Measurements from ENCODE around the gene MRPL18. TPM values are rescaled to one million over a fixed set of nuclear protein-coding genes. Genes with fewer than 3 reads are reported as not detected.
"Not testable (repeated sequence)": the region's sequence is repeated elsewhere in the genome, so short reads cannot be mapped to it uniquely, and the experiment has no call there.

Gene MRPL18
- 69.8 TPM for total RNA-seq
- long read RNA-seq, transcript MRPL18-201 (4 exons, 978 nt) = major isoform, 27 of 35 reads
- long read RNA-seq, partial matches to known transcripts = 1 of 35 reads
- long read RNA-seq, other reads (novel, unspliced or antisense) = 7 of 35 reads

DNA sequence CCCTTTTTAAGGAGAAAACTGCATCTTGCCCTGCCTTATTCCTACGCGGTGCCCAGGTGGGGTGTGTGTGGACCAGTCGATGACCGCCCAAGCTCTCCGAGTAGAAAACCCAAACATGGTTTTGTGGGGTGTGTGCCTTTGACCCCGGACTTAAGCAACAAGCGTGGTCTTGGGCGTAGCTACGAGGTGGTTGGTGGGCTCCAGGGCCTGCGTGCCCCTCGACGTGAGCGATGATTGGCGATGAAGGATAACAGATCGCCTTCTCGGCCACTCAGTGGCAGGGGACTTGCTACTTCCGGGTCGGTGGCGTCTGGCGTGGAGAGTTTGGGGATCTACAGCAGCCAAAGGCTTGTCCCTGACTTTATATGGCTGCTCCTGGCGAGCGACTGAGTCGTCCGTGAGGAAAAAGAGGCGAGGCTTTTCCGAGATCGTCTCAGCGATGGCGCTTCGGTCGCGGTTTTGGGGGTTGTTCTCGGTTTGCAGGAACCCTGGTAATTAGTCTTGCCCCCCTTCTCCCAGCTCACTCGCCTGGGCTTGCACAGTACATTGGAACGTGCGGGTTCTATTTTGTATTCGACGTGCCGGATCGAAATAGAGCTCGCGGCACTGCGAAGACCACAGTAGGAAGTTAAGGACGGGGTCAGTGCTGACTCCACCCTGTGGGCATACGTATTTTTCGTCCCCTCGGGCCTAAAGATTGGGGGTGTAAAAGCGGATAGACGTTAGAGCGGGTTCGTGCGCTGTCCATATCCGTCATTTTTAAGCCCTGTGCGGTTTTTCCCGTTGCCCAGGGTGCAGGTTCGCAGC lies at the start of gene MRPL18:
TSS of gene MRPL18 (plus strand) at position 319 of the 807 bp plus-strand sequence. CDS start at position 440, 121 bp downstream.
- DNase-seq (ENCODE audit: missing footprints) (peak; percentile 96), ATAC-seq (peak; percentile 94)
- intact Hi-C loops (cut with DNase I) = loop anchor here (1.0 kb wide), 1 partner anchor 96 kb away; no protein-coding TSS in a partner anchor

DNA sequence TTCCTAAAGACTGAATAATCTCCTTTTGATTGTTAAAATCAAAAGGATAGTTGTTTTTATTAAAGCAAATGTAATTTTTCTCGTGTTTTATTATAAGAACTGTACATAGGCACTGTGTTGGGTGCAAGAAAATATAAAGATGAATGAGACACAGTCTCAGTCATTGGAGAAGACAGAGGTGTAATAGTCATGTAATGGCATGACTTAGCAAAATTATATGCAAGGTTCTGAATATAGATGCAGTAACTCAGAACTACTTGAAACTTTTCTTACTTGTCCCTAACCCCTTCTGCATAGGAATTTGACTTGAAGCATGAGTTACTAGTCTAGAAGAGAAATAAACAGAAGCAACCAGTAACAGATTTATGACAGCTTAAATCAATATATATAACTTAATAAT lies 48.1 kb upstream of the MRPL18 start:
- DNase-seq (ENCODE audit: missing footprints) (no peak), ATAC-seq (no peak)
- intact Hi-C loops (cut with DNase I) = no loop called here

DNA sequence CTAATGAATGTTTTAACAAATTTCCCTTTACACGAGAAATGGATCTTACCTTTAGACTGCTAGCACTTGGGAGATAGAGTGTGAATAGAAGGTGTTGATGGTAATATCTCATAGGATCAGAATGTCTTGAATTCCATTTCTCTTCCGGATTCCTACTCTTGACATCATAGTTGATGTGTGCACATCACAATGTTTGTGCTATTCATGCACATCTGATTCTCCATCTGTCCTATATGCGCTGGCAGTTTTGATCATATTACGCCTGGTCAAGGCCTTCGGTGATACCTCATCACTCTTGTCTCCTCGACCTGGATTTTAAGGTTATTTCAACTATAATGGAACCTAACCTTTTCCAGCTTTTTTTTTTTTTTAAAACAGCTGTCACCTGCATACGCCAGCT lies 45.2 kb upstream of the MRPL18 start:
- no peak for DNase-seq (ENCODE audit: missing footprints)
- ATAC-seq = no peak
- intact Hi-C loops (cut with DNase I) = loop anchor here (5.0 kb wide), 1 partner anchor 53 kb away; the partner anchor contains the start of gene SOD2

DNA sequence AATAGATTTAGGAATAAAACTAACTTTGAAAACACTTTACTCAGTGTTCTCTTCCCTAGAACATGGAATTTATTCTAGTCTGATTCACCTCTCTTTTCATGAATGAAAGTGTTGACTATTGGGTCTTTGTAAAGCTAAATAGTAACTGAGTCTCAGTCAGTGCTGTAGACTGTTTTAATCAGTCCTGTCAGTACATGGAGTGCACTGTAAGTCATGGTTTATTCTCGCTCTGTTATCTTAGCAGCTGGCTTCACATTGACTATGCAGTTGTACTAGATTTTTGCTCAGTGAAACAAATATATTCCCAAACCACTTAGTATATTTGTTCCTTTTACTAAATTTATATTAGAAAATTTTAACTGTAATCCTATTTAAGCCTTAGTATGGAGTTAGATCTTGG lies 43.5 kb upstream of the MRPL18 start:
- intact Hi-C loops (cut with DNase I) = loop anchor here (1.0 to 5.0 kb wide), 2 partner anchors 15 to 54 kb away; partner anchors contain the start of gene SOD2
- ATAC-seq (peak; percentile 70), DNase-seq (ENCODE audit: missing footprints) (no peak)

DNA sequence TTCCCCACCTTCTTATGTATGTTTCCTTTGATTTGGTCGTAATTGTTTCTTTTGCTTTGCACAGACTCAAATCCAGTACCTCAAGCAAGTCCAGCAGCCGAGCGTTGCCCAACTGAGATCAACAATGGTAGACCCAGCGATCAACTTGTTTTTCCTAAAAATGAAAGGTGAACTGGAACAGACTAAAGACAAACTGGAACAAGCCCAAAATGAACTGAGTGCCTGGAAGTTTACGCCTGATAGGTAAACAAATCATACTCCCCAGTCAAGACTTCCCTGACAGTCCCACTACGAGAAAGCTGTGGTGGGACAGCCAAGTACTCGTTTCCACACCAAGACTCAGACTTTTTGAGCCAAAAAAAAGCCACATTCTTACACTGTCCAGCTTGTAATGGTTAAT lies 42.1 kb upstream of the MRPL18 start:
- DNase-seq (ENCODE audit: missing footprints); ATAC-seq: not testable (repeated sequence)
- intact Hi-C loops (cut with DNase I) = loop anchor here (5.0 kb wide), 1 partner anchor 56 kb away; the partner anchor contains the start of gene SOD2

DNA sequence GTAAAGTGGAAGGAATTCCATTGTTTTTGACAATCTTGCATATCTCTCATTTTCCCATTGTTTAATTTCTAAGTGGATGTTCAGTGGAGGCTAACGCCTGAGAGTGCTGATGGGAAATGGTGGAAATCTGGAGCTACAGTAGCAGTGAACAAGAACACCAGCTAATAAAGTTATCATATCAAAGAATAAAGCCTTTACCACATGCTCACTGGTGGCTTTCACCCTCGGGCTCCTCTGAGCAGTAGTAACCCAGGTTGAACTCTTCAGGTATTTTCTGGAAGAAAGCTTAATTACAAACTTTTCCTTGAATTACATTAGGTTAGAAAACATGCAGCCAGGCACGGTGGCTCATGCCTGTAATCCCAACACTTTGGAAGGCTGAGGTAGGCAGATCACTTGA lies 38.8 kb upstream of the MRPL18 start:
- ATAC-seq = no peak
- DNase-seq (ENCODE audit: missing footprints) = no peak
- intact Hi-C loops (cut with DNase I) = no loop called here

DNA sequence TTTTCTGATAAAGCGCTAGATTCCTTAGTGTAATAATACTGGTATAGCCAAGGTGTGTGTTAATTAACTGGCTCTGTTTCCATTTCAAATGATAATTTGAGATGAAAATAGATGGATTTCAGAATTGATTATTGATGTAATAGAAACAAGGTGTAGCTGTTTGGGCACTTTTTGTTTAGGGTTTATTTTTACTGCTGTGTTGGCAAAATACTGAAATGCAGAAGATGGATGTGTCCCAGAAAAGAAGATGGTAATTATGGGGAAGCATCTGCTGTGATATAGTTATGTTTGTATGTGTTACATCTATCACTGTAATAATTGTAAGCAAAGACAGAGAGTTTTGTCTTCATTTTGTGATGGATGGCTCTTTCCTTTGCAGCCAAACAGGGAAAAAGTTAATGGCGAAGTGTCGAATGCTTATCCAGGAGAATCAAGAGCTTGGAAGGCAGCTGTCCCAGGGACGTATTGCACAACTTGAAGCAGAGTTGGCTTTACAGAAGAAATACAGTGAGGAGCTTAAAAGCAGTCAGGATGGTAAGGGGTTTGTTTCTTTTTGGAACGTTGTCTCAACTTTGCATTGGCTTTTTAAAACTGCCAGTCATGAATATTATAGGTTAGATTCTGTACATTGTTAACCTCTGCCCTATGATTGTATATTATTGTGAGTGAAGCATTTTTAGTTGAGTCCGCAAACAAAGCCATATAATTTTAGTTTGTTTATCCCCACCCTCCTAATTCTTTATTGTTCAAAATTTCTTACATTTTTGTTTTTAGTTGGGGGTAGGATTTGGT lies 37.0 kb upstream of the MRPL18 start:
- intact Hi-C loops (cut with DNase I) = no loop called here
- ATAC-seq (no peak), DNase-seq (ENCODE audit: missing footprints) (no peak)

DNA sequence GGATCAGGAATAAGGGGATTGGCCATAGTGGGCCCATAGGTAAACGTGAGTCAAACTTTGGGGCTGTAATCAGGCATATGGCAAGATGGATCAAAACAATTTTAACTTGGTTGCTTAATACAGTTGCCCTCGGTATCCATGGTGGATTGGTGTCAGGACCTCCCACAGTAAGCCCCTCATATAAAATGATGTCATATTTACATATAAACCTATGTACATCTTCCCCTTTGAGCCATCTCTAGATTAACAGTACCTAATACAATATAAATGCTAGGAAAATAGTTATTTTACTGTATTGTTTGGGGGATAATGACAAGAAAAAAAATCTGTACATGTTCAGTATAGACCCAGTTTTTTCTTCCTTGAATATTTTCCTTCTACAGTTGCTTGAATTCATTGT lies 35.9 kb upstream of the MRPL18 start:
- ATAC-seq = no peak
- no peak for DNase-seq (ENCODE audit: missing footprints)
- intact Hi-C loops (cut with DNase I) = no loop called here

DNA sequence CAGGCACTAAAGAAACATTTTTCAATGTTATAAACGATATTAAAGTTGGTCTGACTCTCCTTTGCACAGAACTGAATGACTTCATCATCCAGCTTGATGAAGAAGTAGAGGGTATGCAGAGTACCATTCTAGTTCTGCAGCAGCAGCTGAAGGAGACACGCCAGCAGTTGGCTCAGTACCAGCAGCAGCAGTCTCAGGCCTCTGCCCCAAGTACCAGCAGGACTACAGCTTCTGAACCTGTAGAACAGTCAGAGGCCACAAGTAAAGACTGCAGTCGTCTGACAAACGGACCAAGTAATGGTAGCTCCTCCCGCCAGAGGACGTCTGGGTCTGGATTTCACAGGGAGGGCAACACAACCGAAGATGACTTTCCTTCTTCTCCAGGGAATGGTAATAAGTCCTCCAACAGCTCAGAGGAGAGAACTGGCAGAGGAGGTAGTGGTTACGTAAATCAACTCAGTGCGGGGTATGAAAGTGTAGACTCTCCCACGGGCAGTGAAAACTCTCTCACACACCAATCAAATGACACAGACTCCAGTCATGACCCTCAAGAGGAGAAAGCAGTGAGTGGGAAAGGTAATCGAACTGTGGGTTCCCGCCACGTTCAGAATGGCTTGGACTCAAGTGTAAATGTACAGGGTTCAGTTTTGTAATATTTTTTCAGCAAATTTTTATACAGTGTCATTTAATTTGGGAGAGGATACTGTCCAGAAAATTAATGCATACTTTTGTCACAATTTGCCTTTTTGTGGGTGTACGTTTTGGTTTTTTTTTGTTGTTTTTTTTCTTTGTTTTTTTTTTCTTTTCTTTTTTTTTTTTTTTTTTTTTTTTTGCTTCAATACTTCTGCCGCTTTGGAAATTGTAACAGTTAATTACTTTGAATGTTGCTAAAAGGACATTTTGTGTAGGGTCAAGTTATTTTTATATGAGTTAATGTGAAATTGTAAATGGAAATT lies 35.0 kb upstream of the MRPL18 start:
- ATAC-seq = no peak
- intact Hi-C loops (cut with DNase I) = no loop called here
- no peak for DNase-seq (ENCODE audit: missing footprints)

DNA sequence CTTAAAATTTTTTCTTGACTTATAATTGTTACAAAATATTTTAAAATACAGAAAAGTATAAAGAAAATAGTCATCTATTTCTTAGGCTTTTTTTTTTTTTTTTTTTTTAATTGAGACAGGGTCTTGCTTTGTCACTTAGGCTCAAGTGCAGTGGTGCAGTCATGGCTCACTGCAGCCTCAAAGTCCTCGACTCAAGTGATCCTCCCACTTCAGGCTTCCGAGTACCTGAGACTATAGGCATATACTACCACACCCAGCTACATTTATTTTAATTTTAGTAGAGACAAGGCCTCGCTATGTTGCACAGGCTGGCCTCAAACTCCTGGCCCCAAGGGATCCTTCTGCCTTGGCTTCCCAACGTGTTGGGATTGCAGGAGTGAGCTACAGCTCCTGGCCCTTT lies 33.8 kb upstream of the MRPL18 start:
- DNase-seq (ENCODE audit: missing footprints) (no peak), ATAC-seq (no peak)
- intact Hi-C loops (cut with DNase I) = no loop called here

DNA sequence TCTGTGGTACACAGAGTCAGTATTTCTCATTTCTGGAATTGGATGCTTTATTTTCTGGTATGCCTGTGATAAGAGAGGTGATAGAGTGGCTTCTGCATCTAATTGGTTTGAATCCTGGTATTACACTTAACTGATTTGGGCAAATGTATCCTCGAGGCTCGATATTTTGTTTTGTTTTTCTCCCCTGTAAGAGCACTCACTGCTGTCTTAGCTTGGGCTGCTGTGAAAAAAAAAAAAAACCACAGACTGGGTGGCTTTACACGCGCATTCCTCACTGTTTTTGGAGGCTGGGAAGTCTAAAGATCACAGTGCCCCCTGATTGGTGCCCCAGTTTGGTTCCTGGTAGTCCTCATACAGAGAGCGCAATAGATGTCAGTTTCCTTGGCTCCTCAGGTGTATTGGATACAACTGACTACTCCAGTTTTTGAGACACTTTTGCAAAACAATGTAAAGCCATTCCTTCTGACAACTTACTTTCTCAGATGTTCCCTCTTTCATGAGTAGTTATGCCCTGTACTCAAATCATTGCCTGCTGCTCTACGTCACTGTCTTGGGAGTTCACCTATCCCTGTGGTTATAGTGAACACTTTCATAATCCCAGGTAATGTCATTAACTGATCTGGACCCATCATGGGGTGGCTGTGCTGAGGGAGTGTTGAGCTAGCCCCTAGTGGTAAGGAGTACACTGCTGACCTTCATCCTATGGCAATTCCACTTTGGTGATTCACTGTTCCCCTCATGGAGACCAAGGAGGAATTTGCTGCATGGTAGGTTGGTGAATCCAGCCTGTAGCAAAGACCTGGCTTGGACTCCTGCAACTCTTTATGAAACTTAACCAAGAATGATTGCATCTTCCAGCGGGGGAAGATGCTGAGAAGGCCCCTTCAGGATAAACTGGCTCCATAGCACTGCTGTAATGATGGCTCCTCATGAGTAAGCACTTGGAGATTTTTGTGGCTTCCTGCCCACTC lies 32.0 kb upstream of the MRPL18 start:
- ATAC-seq (no peak), DNase-seq (ENCODE audit: missing footprints) (no peak)
- intact Hi-C loops (cut with DNase I) = no loop called here

DNA sequence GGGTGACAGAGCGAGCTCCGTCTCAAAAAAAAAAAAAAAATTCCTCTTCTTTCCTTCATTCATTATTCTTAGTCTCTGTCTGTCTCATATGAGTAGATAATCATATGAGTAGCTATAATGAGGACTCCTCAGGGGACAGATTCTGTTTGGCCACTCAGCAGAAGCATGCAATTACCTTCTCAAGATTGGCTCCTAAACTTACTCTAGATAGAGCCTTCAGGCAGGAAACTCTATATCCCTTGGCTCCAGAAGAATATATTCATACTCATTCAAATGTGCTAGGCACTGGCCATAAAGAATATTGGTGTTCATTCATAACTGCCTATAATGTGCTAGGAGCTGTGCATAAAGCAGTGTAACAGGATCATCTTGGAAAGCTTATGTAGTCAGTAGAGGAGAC lies 30.6 kb upstream of the MRPL18 start:
- ATAC-seq (no peak), DNase-seq (ENCODE audit: missing footprints) (no peak)
- intact Hi-C loops (cut with DNase I) = loop anchor here (2.0 to 5.0 kb wide), 2 partner anchors 33 to 67 kb away; partner anchors contain the start of genes SOD2 and WTAP

DNA sequence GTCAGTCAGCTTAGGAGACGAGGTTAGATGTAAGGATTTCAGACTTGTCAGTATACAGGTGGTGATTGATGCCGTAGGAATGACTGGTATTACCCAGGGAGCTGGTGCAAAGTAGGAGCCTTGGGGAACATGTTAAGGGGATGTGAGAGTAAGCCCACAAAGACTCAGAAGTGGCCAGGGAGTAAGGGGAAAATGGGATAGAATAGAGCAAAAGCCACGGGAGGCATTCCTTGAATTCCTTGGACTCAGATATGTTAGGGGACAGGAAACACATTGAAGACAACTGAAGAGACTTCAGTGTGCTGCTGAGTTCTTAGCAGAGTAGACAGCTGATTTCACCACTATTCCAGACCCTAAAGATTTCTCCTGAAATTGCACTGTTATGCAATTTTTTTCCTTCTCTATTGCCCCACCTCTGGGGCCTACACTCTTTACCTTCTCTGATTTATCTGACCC lies 29.6 kb upstream of the MRPL18 start:
- no peak for ATAC-seq
- intact Hi-C loops (cut with DNase I) = loop anchor here (1.0 to 5.0 kb wide), 3 partner anchors 29 to 68 kb away; partner anchors contain the start of genes SOD2, TCP1 and WTAP
- no peak for DNase-seq (ENCODE audit: missing footprints)

DNA sequence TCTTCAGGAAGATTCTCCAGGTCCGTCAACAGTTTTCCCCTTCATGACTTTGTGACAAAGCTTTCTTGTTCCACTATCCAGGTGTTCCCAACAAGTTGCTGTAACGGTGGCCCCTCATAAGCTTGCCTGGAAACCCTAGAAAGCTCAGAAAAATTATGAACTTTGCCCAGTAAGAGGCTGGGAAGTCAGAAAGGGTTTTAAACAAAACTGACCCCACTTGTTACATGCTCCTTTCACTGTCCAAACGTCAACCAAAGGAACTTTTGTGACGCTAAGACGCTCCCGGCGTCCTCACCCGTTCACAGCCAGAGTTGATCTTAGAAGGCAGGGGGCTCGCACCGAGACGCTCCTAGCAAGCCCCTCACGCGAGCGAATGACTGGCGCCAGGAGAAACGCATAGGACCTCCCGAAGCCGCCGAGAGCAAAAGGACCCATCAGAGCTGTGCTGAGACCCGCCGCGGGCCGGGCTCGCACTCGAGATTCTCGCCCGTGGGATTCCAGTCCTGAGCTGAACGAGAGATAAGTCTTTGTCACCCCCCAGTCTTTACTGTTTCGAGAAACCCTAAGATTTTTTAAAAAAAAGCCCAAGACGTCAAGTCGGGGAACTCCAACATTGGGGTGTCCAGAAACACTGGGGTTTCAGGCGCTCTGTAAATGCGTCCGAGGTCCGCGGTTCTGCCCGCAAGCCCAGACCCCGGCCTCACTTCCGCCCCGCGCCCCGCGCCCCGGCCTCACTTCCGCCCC lies 29.0 kb upstream of the MRPL18 start:
- ATAC-seq = no peak
- peak; percentile 71 for DNase-seq (ENCODE audit: missing footprints)
- intact Hi-C loops (cut with DNase I) = loop anchor here (1.0 to 5.0 kb wide), 3 partner anchors 28 to 69 kb away; partner anchors contain the start of genes SOD2, TCP1 and WTAP

DNA sequence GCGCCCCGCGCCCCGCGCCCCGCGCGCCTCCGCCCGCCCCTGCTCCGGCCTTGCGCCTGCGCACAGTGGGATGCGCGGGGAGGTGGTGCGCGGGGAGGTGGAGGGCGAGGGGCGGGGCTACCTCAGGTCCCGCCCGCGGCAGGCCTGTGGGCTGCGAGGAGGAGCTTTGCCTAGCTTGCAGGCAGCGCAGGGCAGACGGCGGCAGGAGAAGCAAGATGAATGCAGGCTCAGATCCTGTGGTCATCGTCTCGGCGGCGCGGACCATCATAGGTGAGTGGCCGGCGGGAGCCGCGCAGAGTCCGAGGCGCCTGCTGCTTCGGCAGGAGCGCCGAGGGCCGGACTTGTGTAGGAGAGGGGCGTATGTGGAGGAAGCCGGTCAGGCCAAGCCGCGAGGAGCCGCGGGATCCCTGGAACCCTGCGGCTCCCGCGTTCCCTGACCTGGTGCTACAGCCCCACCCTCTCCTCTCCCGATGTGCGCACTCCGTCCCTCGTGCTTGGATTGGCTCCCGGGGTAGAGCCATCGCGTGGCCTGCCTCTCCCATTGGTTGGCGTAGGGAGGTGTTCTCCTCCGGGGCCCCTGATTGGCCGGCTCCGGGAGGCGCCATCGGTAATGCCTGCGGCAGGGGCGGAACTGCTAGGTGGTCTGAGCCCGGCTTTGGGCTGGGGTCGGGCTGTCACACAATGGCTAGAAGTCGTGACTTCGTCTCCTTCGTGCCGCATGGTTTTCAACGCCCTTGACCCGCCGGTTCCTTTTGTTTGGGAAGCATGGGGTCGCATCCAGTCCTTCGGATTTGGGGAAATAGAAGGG lies 28.2 kb upstream of the MRPL18 start, which contains the start of gene ACAT2:
TSS of gene ACAT2 (plus strand) at position 173 of the 808 bp plus-strand sequence. CDS start at position 216, 43 bp downstream.
- ATAC-seq = peak; percentile 99
- peak; percentile 97 for DNase-seq (ENCODE audit: missing footprints)
- intact Hi-C loops (cut with DNase I) = loop anchor here (1.0 to 5.0 kb wide), 3 partner anchors 27 to 70 kb away; partner anchors contain the start of genes SOD2, TCP1 and WTAP

Data from Right ventricle myocardium inferior (tissue), 1 donor.